RWPE1 (cell line): ENCODE results near the gene SAMD4B.

Source experiments
- CTCF ChIA-PET: fragments of 350-600 bp; sonication (Branson Sonifier 250); formaldehyde crosslinking; extraction: SDS; loops from one replicate; lab custom pipeline; 2021; lab: Yijun Ruan, JAX
- POLR2A ChIA-PET: fragments of 400-600 bp; formaldehyde crosslinking; extraction: SDS; loops from one replicate; lab custom pipeline; 2020; ENCODE audit warnings: antibody characterized with exemption; ENCODE audit not compliant: low non-redundant PET; lab: Yijun Ruan, JAX
- DNase-seq: peaks from one replicate; pipeline ENCODE4 v3.0.0; 2012; ENCODE audit warnings: low spot score
- H3K27ac ChIP-seq: fragments of 450-650 bp; 2 replicates; pipeline ENCODE4 v1.5.1; 2017
- CTCF ChIP-seq: fragments of 450-650 bp; conservative IDR thresholded peaks from 2 replicates; pipeline ENCODE4 v1.5.1; 2017; ENCODE audit warnings: low read depth, mild to moderate bottlenecking

Gene SAMD4B

GRCh38 chr19:39318690-39319089 is 23.5 kb upstream of the SAMD4B start:
- ChIA-PET CTCF (no interaction called here), POLR2A (no interaction called here)
- TF ChIP-seq CTCF: no peak
- no peak overlapping the region for H3K27ac ChIP-seq
- DNase-seq: no peak

GRCh38 chr19:39319098-39319891 is 22.9 kb upstream of the SAMD4B start:
- CTCF ChIA-PET: no interaction called here
- POLR2A ChIA-PET: no interaction called here

GRCh38 chr19:39319892-39320248 is 22.4 kb upstream of the SAMD4B start:
- ChIA-PET POLR2A (no interaction called here), CTCF (no interaction called here)
- no peak overlapping the region for H3K27ac ChIP-seq
- no peak for TF ChIP-seq CTCF
- no peak for DNase-seq

More at GRCh38 chr19:39319098-39319891, 22.9 kb upstream of the SAMD4B start:
- TF ChIP-seq CTCF: no peak
- H3K27ac ChIP-seq: no peak overlapping the region
- DNase-seq: no peak

GRCh38 chr19:39321117-39321831 is 20.9 kb upstream of the SAMD4B start:
- POLR2A ChIA-PET: no interaction called here
- CTCF ChIA-PET: interaction anchor here (0.7 kb wide), 1 partner anchor 8 kb away, joined by 5 read pairs; no protein-coding TSS in a partner anchor
- TF ChIP-seq CTCF: no peak
- no peak for DNase-seq
- no peak overlapping the region for H3K27ac ChIP-seq

GRCh38 chr19:39321832-39322176 is 20.4 kb upstream of the SAMD4B start:
- POLR2A ChIA-PET: no interaction called here
- no peak for TF ChIP-seq CTCF
- no peak overlapping the region for H3K27ac ChIP-seq
- no peak for DNase-seq
- CTCF ChIA-PET: interaction anchor here (0.7 kb wide), 1 partner anchor 9 kb away, joined by 5 read pairs; no protein-coding TSS in a partner anchor

GRCh38 chr19:39324242-39324842 is 17.9 kb upstream of the SAMD4B start:
- CTCF ChIA-PET: no interaction called here
- no peak overlapping the region for H3K27ac ChIP-seq
- no peak for DNase-seq
- TF ChIP-seq CTCF: no peak
- POLR2A ChIA-PET: no interaction called here
